ENCODE results near the gene PHETA2.
"Not testable (repeated sequence)": the region's sequence is repeated elsewhere in the genome, so short reads cannot be mapped to it uniquely, and the experiment has no call there.

The PHETA2 gene

GRCh38 chr22:42070517-42071422 lies 3.3 kb upstream of the PHETA2 start, which contains the start of gene NAGA:
NAGA (minus strand) TSS chr22:42070812; CDS start chr22:42070297, 515 bp downstream.
- no peaks in the 10 kb centered on the region for H3K27me3 ChIP-seq (ENCODE audit: insufficient read depth, low read length)
- H3K27ac ChIP-seq (ENCODE audit: low read depth, low read length) = peak within 1 kb of the TSS; percentile 42
- H3K36me3 ChIP-seq (ENCODE audit: insufficient read depth, low read length) = no peaks in the 10 kb centered on the region; the same call in 1 of the 2 replicates
- peaks cover 24% of the 10 kb centered on the region for H3K79me2 ChIP-seq (ENCODE audit: control insufficient read depth, insufficient read depth, low read length, unreplicated experiment)
- peak within 1 kb of the TSS; percentile 74 for H3K4me3 ChIP-seq (ENCODE audit: low read depth, low read length)
- H3K4me1 ChIP-seq (ENCODE audit: control insufficient read depth, insufficient read depth, low read length, unreplicated experiment) = peaks cover 19% of the 10 kb centered on the region
- H2AFZ ChIP-seq (ENCODE audit: low read length, unreplicated experiment) = peak within 1 kb of the TSS; percentile 20

DNA sequence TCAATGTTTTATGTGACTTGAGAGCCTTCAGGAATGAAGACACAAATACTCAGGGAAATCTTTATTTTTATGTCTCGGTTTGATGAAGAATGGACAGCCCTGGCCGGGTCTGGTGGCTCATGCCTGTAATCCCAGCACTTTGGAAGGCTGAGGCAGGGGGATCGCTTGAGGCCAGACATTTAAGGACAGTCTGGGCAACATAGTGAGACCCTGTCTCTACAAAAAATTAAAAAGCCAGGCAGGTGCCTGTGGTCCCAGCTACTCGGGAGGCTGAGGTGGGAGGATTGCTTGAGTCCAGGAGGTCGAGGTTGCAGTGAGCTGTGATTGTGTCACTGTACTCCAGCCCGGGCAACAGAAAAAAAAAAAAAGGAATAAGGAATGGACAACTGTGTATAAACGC lies 2.5 kb upstream of the PHETA2 start:
- H3K36me3 ChIP-seq (ENCODE audit: insufficient read depth, low read length); H2AFZ ChIP-seq (ENCODE audit: low read length, unreplicated experiment); H3K27me3 ChIP-seq (ENCODE audit: insufficient read depth, low read length): not testable (repeated sequence)
- peak overlapping the region; percentile 42; the same call in 1 of the 2 replicates for H3K27ac ChIP-seq (ENCODE audit: low read depth, low read length)
- H3K4me3 ChIP-seq (ENCODE audit: low read depth, low read length) = peak overlapping the region; percentile 74
- H3K79me2 ChIP-seq (ENCODE audit: control insufficient read depth, insufficient read depth, low read length, unreplicated experiment) = peaks cover 24% of the 10 kb centered on the region
- H3K4me1 ChIP-seq (ENCODE audit: control insufficient read depth, insufficient read depth, low read length, unreplicated experiment) = peaks cover 19% of the 10 kb centered on the region

GRCh38 chr22:42072606-42073330 lies 1.3 kb upstream of the PHETA2 start:
- H3K27ac ChIP-seq (ENCODE audit: low read depth, low read length) = no peak overlapping the region
- no peak overlapping the region for H2AFZ ChIP-seq (ENCODE audit: low read length, unreplicated experiment)
- peaks cover 24% of the 10 kb centered on the region for H3K79me2 ChIP-seq (ENCODE audit: control insufficient read depth, insufficient read depth, low read length, unreplicated experiment)
- H3K27me3 ChIP-seq (ENCODE audit: insufficient read depth, low read length) = no peaks in the 10 kb centered on the region
- peaks cover 19% of the 10 kb centered on the region for H3K4me1 ChIP-seq (ENCODE audit: control insufficient read depth, insufficient read depth, low read length, unreplicated experiment)
- peaks cover 4% of the 10 kb centered on the region; the same call in 1 of the 2 replicates for H3K36me3 ChIP-seq (ENCODE audit: insufficient read depth, low read length)
- no peak overlapping the region for H3K4me3 ChIP-seq (ENCODE audit: low read depth, low read length)

GRCh38 chr22:42073621-42074041 lies 417 bp upstream of the PHETA2 start:
- Histone ChIP-seq H3K4me1 (ENCODE audit: control insufficient read depth, insufficient read depth, low read length, unreplicated experiment) (peaks cover 28% of the 10 kb centered on the region), H3K27ac (ENCODE audit: low read depth, low read length) (peak overlapping the region; percentile 65)

GRCh38 chr22:42074846-42075676 lies 1.0 kb downstream of the PHETA2 start:
- Histone ChIP-seq H2AFZ (ENCODE audit: low read length, unreplicated experiment) (peak overlapping the region; percentile 14), H3K27ac (ENCODE audit: low read depth, low read length) (peak overlapping the region; percentile 65), H3K36me3 (ENCODE audit: insufficient read depth, low read length) (peaks cover 4% of the 10 kb centered on the region; the same call in 1 of the 2 replicates), H3K4me3 (ENCODE audit: low read depth, low read length) (peak overlapping the region; percentile 80), H3K4me1 (ENCODE audit: control insufficient read depth, insufficient read depth, low read length, unreplicated experiment) (peaks cover 33% of the 10 kb centered on the region), H3K79me2 (ENCODE audit: control insufficient read depth, insufficient read depth, low read length, unreplicated experiment) (peaks cover 24% of the 10 kb centered on the region), H3K27me3 (ENCODE audit: insufficient read depth, low read length) (no peaks in the 10 kb centered on the region)

More at GRCh38 chr22:42073621-42074041, 417 bp upstream of the PHETA2 start:
- H3K79me2 ChIP-seq (ENCODE audit: control insufficient read depth, insufficient read depth, low read length, unreplicated experiment) = peaks cover 24% of the 10 kb centered on the region
- H3K36me3 ChIP-seq (ENCODE audit: insufficient read depth, low read length) = peaks cover 4% of the 10 kb centered on the region; the same call in 1 of the 2 replicates
- peak overlapping the region; percentile 80 for H2AFZ ChIP-seq (ENCODE audit: low read length, unreplicated experiment)
- peak overlapping the region; percentile 80 for H3K4me3 ChIP-seq (ENCODE audit: low read depth, low read length)
- H3K27me3 ChIP-seq (ENCODE audit: insufficient read depth, low read length) = no peaks in the 10 kb centered on the region

DNA sequence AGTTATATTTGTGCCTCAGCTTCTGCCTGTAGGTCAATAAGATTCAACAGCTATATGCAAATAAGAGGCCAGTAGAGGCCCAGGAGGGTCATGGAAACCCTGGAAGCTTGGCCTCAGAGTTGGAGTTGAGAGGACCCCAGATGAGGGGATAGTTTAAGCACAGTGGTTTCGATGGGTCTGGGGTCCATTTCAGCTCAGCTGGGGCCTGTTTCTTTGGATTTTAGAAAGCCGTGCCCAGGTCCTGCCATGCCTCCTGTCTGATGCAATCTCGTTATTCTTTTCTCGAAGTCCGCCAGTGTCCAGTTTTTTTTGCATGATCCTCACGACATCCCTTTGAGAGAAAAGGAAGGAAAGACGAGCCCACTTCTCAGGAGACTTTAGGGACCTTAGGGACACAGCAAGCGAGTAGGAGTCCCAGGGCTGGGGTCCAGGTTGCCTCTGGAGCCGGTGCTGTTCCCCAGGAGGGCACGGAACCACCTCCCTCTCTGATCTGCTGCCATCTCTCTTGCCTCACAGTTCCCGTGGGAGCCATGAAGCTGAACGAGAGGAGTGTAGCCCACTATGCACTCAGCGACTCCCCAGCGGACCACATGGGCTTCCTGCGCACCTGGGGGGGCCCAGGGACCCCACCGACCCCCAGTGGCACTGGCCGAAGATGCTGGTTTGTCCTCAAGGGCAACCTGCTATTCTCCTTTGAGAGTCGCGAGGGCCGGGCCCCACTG lies 2.9 kb downstream of the PHETA2 start:
- peaks cover 24% of the 10 kb centered on the region for H3K79me2 ChIP-seq (ENCODE audit: control insufficient read depth, insufficient read depth, low read length, unreplicated experiment)
- no peak overlapping the region for H2AFZ ChIP-seq (ENCODE audit: low read length, unreplicated experiment)
- H3K4me3 ChIP-seq (ENCODE audit: low read depth, low read length) = no peak overlapping the region
- no peaks in the 10 kb centered on the region for H3K27me3 ChIP-seq (ENCODE audit: insufficient read depth, low read length)
- peaks cover 4% of the 10 kb centered on the region; the same call in 1 of the 2 replicates for H3K36me3 ChIP-seq (ENCODE audit: insufficient read depth, low read length)
- H3K4me1 ChIP-seq (ENCODE audit: control insufficient read depth, insufficient read depth, low read length, unreplicated experiment) = peaks cover 30% of the 10 kb centered on the region
- H3K27ac ChIP-seq (ENCODE audit: low read depth, low read length) = no peak overlapping the region

DNA sequence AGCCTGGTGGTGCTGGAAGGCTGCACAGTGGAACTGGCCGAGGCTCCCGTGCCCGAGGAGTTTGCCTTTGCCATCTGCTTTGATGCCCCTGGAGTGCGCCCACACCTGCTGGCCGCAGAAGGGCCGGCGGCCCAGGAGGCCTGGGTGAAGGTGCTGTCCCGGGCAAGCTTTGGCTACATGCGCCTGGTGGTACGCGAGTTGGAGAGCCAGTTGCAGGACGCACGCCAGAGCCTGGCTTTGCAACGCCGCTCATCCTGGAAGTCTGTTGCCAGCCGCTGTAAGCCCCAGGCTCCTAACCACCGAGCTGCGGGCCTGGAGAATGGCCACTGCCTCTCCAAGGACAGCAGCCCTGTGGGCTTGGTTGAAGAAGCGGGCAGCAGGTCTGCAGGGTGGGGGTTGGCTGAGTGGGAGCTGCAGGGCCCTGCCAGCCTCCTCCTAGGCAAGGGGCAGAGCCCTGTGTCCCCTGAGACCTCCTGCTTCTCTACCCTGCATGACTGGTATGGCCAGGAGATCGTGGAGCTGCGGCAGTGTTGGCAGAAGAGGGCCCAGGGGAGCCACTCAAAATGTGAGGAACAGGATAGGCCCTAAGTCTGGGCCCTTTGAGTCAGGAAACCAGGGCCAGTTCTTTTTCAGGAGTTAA lies 3.6 kb downstream of the PHETA2 start:
- Histone ChIP-seq H2AFZ (ENCODE audit: low read length, unreplicated experiment) (no peak overlapping the region), H3K36me3 (ENCODE audit: insufficient read depth, low read length) (peaks cover 4% of the 10 kb centered on the region; the same call in 1 of the 2 replicates), H3K4me1 (ENCODE audit: control insufficient read depth, insufficient read depth, low read length, unreplicated experiment) (peaks cover 30% of the 10 kb centered on the region), H3K27ac (ENCODE audit: low read depth, low read length) (peak overlapping the region; percentile 84; the same call in 1 of the 2 replicates), H3K27me3 (ENCODE audit: insufficient read depth, low read length) (no peaks in the 10 kb centered on the region), H3K4me3 (ENCODE audit: low read depth, low read length) (no peak overlapping the region), H3K79me2 (ENCODE audit: control insufficient read depth, insufficient read depth, low read length, unreplicated experiment) (peaks cover 24% of the 10 kb centered on the region)

DNA sequence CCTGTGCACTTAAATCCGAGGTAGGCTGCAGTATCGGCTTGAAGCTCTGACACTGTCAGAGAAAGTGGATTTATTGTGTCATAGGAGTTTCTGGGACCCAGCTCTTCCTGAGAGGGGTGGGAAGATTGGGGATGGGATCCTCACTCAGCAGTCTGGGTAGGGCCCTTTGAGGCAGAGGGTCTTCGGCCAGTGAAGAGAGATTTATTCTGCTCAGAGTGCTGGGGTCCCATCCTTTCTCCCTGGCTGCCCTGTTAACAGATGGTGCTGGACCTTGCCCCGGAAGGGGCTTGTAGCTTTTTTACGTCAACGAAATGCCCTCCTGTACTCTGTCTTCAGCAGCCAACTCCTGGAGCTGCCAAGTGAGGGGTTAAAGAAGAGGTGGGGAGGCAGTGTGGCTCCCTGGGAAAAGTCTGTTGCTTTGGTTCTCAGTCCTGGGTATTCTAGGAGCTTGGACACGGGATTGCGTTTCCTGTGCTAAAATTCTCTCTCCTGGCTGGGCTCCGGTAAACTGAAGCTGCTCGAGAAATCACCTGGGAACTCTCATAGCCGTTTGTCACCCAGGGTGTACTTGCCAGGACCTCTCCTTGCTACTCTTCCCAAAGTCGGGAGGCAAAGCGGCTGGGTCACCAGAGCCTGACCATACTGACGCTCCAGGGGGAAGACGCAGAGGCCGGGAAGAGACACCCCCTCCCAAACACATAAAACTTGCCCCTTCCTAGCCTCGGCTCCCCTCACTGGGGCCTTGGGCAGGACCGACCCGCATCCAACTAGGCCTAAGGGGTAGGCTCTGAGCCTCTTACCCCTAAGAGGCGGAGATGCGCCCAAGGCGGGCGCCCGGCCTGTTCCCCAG lies 4.6 kb downstream of the PHETA2 start:
- Histone ChIP-seq H3K79me2 (ENCODE audit: control insufficient read depth, insufficient read depth, low read length, unreplicated experiment) (peaks cover 18% of the 10 kb centered on the region), H3K4me1 (ENCODE audit: control insufficient read depth, insufficient read depth, low read length, unreplicated experiment) (peaks cover 23% of the 10 kb centered on the region), H3K36me3 (ENCODE audit: insufficient read depth, low read length) (peaks cover 4% of the 10 kb centered on the region; the same call in 1 of the 2 replicates), H3K4me3 (ENCODE audit: low read depth, low read length) (peak overlapping the region; percentile 81), H3K27ac (ENCODE audit: low read depth, low read length) (peak overlapping the region; percentile 84), H2AFZ (ENCODE audit: low read length, unreplicated experiment) (no peak overlapping the region), H3K27me3 (ENCODE audit: insufficient read depth, low read length) (no peaks in the 10 kb centered on the region)
